HCT116 (cell line): ENCODE results near the gene TRAF3. TPM values are rescaled to one million over a fixed set of nuclear protein-coding genes. Genes with fewer than 3 reads are reported as not detected.

ENCODE experiments used
- ATAC-seq: fragments of 200-7000 bp; cut with Tn5 transposase; 2 replicates; pipeline ENCODE4 v1.9.1; 2020; ENCODE audit warnings: mild to moderate bottlenecking, moderate library complexity
- BruUV-seq: library from RNA; stranded (reverse); fragments of 400-500 nt; replicated peaks from 2 replicates; lab custom pipeline; 2021; lab: Mats Ljungman, UMichigan
- CTCF ChIA-PET: fragments of 300-600 bp; sonication (Branson Sonifier 250); formaldehyde crosslinking; loops from one replicate; lab custom pipeline; 2021; ENCODE audit warnings: antibody characterized with exemption; lab: Charles Lee
- POLR2A ChIA-PET: fragments of 300-600, 350-600 bp; sonication (Branson Sonifier 250); formaldehyde crosslinking; loops from one replicate; lab custom pipeline; 2021; ENCODE audit warnings: antibody characterized with exemption; lab: Charles Lee
- RAD21 ChIA-PET, 2 experiments: fragments of 300-600 bp; sonication (Branson Sonifier 250); formaldehyde crosslinking; loops; one replicate each; lab custom pipeline; 2023; ENCODE audit warnings: low total read pairs in 2 of 2; ENCODE audit not compliant: uncharacterized antibody in 2 of 2, unreplicated experiment in 2 of 2, low non-redundant PET in 1 of 2; lab: Charles Lee
- DNase-seq: peaks from one replicate; pipeline ENCODE4 v3.0.0-alpha.2; 2010; ENCODE audit warnings: low read depth, low spot score
- H2AFZ ChIP-seq: fragments of 200-600 bp; shearing (Covaris generic), sonication (generic); 2 replicates; pipeline ENCODE4 v1.6.1; 2017; ENCODE audit warnings: low read depth, mixed run types, mixed read lengths, antibody characterized with exemption, low read length; ENCODE audit not compliant: poor library complexity, severe bottlenecking
- H3K27ac ChIP-seq: 2 replicates; pipeline ENCODE4 v1.5.1; 2012; ENCODE audit warnings: low read depth, low read length
- H3K27me3 ChIP-seq: fragments of 200-600 bp; sonication (generic); 2 replicates; pipeline ENCODE4 v1.6.1; 2016; ENCODE audit warnings: mixed run types, low read length, mixed read lengths; ENCODE audit not compliant: insufficient read depth
- H3K36me3 ChIP-seq, 2 experiments: fragments of 200-500 bp in 1 of 2; fragments of 200-600 bp in 1 of 2; sonication (Bioruptor generic) in 1 of 2; sonication (generic) in 1 of 2; 2 replicates each; pipeline versions ENCODE4 v1.5.1 to v1.6.1; 2014 to 2016; ENCODE audit warnings: low read length in 2 of 2, inconsistent platforms in 1 of 2, mixed read lengths in 1 of 2, mixed run types in 1 of 2; ENCODE audit not compliant: insufficient read depth in 2 of 2, control insufficient read depth in 1 of 2
- H3K4me1 ChIP-seq, 2 experiments: fragments of 200-600 bp in 1 of 2; sonication (generic) in 1 of 2; 2 replicates each; pipeline versions ENCODE4 v1.5.1 to v1.6.1; 2012 to 2017; ENCODE audit warnings: low read length in 2 of 2, inconsistent platforms in 1 of 2, mild to moderate bottlenecking in 1 of 2, mixed read lengths in 1 of 2, mixed run types in 1 of 2, moderate library complexity in 1 of 2; ENCODE audit not compliant: insufficient read depth in 2 of 2, control insufficient read depth in 1 of 2
- H3K4me2 ChIP-seq: fragments of 200-600 bp; sonication (generic); 2 replicates; pipeline ENCODE4 v1.6.1; 2017; ENCODE audit warnings: mixed run types, low read length, mixed read lengths
- H3K4me3 ChIP-seq, 2 experiments: fragments of 200-600 bp in 1 of 2; sonication (generic) in 1 of 2; replicated peaks in 1 of 2; 2 replicates each; pipeline ENCODE4 v1.5.1; 2011 to 2016; ENCODE audit warnings: low read length in 2 of 2, control low read depth in 1 of 2, low read depth in 1 of 2, mild to moderate bottlenecking in 1 of 2, mixed read lengths in 1 of 2, mixed run types in 1 of 2
- H3K79me2 ChIP-seq: fragments of 200-600 bp; sonication (generic); 2 replicates; pipeline ENCODE4 v1.6.1; 2017; ENCODE audit warnings: mild to moderate bottlenecking, mixed run types, low read length, moderate library complexity, mixed read lengths; ENCODE audit not compliant: insufficient read depth
- H3K9ac ChIP-seq: fragments of 200-600 bp; sonication (generic); 2 replicates; pipeline ENCODE4 v1.6.1; 2016; ENCODE audit warnings: low read length, mixed read lengths
- H3K9me2 ChIP-seq: fragments of 200-600 bp; sonication (generic), shearing (Covaris generic); 2 replicates; pipeline ENCODE4 v1.6.1; 2017; ENCODE audit warnings: mixed run types, mild to moderate bottlenecking, moderate library complexity; ENCODE audit not compliant: insufficient read depth
- H3K9me3 ChIP-seq, 2 experiments: fragments of 200-500 bp in 1 of 2; fragments of 200-600 bp in 1 of 2; sonication (Bioruptor generic) in 1 of 2; sonication (generic) in 1 of 2; 2 replicates each; pipeline ENCODE4 v1.6.1; 2014 to 2017; ENCODE audit warnings: low read length in 2 of 2, mixed read lengths in 2 of 2, inconsistent platforms in 1 of 2, low read depth in 1 of 2, mild to moderate bottlenecking in 1 of 2, mixed run types in 1 of 2, moderate library complexity in 1 of 2; ENCODE audit not compliant: control insufficient read depth in 1 of 2, insufficient read depth in 1 of 2
- H4K20me1 ChIP-seq: fragments of 200-600 bp; sonication (generic), shearing (Covaris generic); 2 replicates; pipeline ENCODE4 v1.6.1; 2017; ENCODE audit warnings: mixed run types, mild to moderate bottlenecking, moderate library complexity; ENCODE audit not compliant: insufficient read depth
- ATF3 ChIP-seq: IDR thresholded peaks from 2 replicates; pipeline ENCODE4 v1.6.1; 2012
- CTCF ChIP-seq, 3 experiments: fragments of 200-600 bp in 1 of 3; sonication (generic) in 1 of 3; IDR thresholded peaks in 2 of 3; conservative IDR thresholded peaks in 1 of 3; 2 replicates each; pipeline ENCODE4 v1.5.1; 2012 to 2017; ENCODE audit warnings: low read depth in 2 of 3, low read length in 2 of 3, antibody characterized with exemption in 1 of 3, borderline replicate concordance in 1 of 3, control low read depth in 1 of 3, mild to moderate bottlenecking in 1 of 3, mixed read lengths in 1 of 3, mixed run types in 1 of 3, moderate library complexity in 1 of 3; ENCODE audit not compliant: insufficient read depth in 1 of 3
- EZH2phosphoT487 ChIP-seq: fragments of 200-600 bp; IDR thresholded peaks from 2 replicates; pipeline ENCODE4 v1.6.1; 2018; ENCODE audit warnings: antibody characterized with exemption, borderline replicate concordance
- FOSL1 ChIP-seq: IDR thresholded peaks from 2 replicates; pipeline ENCODE4 v1.6.1; 2012; ENCODE audit warnings: low read depth
- JUND ChIP-seq: IDR thresholded peaks from 2 replicates; pipeline ENCODE4 v1.6.1; 2012
- REST ChIP-seq: IDR thresholded peaks from 2 replicates; pipeline ENCODE4 v1.6.1; 2012; ENCODE audit warnings: low read depth
- TCF7L2 ChIP-seq: IDR thresholded peaks from 2 replicates; pipeline ENCODE4 v1.7.0; 2011; ENCODE audit warnings: borderline replicate concordance, inconsistent platforms; ENCODE audit not compliant: insufficient read depth, insufficient read length; ENCODE audit errors: extremely low read depth
- ZNF274 ChIP-seq: fragments of 200-500 bp; sonication (Bioruptor generic); IDR thresholded peaks from 2 replicates; pipeline ENCODE4 v1.6.1; 2014; ENCODE audit warnings: mild to moderate bottlenecking, low read depth, low read length, inconsistent platforms
- intact Hi-C: fragments of 100-400 bp; cut with micrococcal nuclease; formaldehyde crosslinking; loops from 2 replicates; pipeline ENCODE4 v1.10.0; 2022
- total RNA-seq: library from RNA; stranded (reverse); gene quantifications from one replicate; pipeline ENCODE4 v1.2.1, GENCODE V29; 2021; ENCODE audit not compliant: unreplicated experiment

TRAF3 gene
- total RNA-seq, 1 experiment from 2014 or later: 32.1 TPM

DNA sequence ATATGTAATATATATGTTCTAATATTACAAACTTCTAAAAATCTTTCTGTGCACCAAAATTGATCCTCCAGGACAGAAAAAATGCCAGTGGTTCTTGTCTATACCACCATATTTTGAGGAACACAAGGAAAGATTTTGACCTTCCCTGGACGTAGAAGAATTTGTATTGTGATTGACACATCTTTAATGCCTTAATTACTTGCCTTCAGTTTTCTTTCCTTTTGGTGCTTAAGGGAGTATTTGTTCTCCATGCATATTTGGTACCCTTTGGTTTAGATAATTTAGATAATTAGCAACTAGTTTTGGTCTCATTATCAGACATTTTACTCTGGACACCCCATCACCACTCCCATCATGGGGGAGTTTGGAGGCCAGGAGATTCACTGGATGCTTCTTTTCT, 27.6 kb downstream of the TRAF3 start:
- TF ChIP-seq CTCF (IDR thresholded peaks at IDR 0.05 in 2 of 3, conservative IDR thresholded peaks at IDR 0.05 in 1 of 3; ENCODE audit: borderline replicate concordance in 1 of 3, insufficient read depth in 1 of 3, low read depth in 2 of 3, low read length in 2 of 3) (0 out of 6 replicates have a peak, but pooled peaks of 1 of the 3 experiments have one; percentile 8), ZNF274 (no peak)
- Histone ChIP-seq H3K9me2 (no peaks in the 10 kb centered on the region), H3K4me2 (peak overlapping the region; percentile 80), H3K9me3 (no peaks in the 10 kb centered on the region), H3K27me3 (no peaks in the 10 kb centered on the region), H3K4me3 (peak overlapping the region in 1 of 2 experiments; percentile 41; a peak in 2 of 4 replicates), H4K20me1 (no peaks in the 10 kb centered on the region; the same call in 1 of the 2 replicates), H3K27ac (peak overlapping the region; percentile 88), H2AFZ (no peak overlapping the region), H3K4me1 (peaks cover 52 to 76% of the 10 kb centered on the region in 2 experiments), H3K79me2 (peaks cover 72% of the 10 kb centered on the region), H3K36me3 (no peaks in the 10 kb centered on the region), H3K9ac (peak overlapping the region; percentile 53)
- ChIA-PET POLR2A (no interaction called here), RAD21 (no interaction called here), CTCF (no interaction called here)
- BruUV-seq: no TSS peak
- intact Hi-C loops: loop anchor here (1.0 kb wide), 1 partner anchor 211 kb away; no protein-coding TSS in a partner anchor
- no peak for DNase-seq
- no peak for ATAC-seq

GRCh38 chr14:102805371-102805891, 28.2 kb downstream of the TRAF3 start:
- ChIA-PET CTCF (interaction anchor here (1.7 kb wide), 1 partner anchor 12 kb away, joined by 5 read pairs; no protein-coding TSS in a partner anchor), POLR2A (no interaction called here), RAD21 (no interaction called here)
- Histone ChIP-seq H3K4me1 (peaks cover 46 to 70% of the 10 kb centered on the region in 2 experiments), H3K4me3 (peak overlapping the region; percentile 1 to 41; a peak in 3 of 4 replicates), H3K9me3 (no peaks in the 10 kb centered on the region), H3K27me3 (no peaks in the 10 kb centered on the region), H3K9me2 (no peaks in the 10 kb centered on the region), H3K4me2 (peak overlapping the region; percentile 80), H2AFZ (no peak overlapping the region), H3K79me2 (peaks cover 73% of the 10 kb centered on the region), H4K20me1 (no peaks in the 10 kb centered on the region; the same call in 1 of the 2 replicates), H3K27ac (peak overlapping the region; percentile 88), H3K9ac (peak overlapping the region; percentile 53), H3K36me3 (no peaks in the 10 kb centered on the region)
- DNase-seq: peak; percentile 68
- BruUV-seq: no TSS peak
- intact Hi-C loops: loop anchor here (1.0 kb wide), 1 partner anchor 211 kb away; no protein-coding TSS in a partner anchor
- peak; percentile 80 for ATAC-seq
- TF ChIP-seq ATF3 (no peak), FOSL1 (peak; percentile 76), CTCF (IDR thresholded peaks at IDR 0.05 in 2 of 3, conservative IDR thresholded peaks at IDR 0.05 in 1 of 3; ENCODE audit: borderline replicate concordance in 1 of 3, insufficient read depth in 1 of 3, low read depth in 2 of 3, low read length in 2 of 3) (peak in 1 of 3 experiments; percentile 15; a peak in 1 of 6 replicates), ZNF274 (no peak), JUND (peak; percentile 83), TCF7L2 (no peak), REST (no peak), EZH2phosphoT487 (no peak)
